ENCODE results near the gene FBXW8.
"Not testable (repeated sequence)": the region's sequence is repeated elsewhere in the genome, so short reads cannot be mapped to it uniquely, and the experiment has no call there.

Gene FBXW8

DNA sequence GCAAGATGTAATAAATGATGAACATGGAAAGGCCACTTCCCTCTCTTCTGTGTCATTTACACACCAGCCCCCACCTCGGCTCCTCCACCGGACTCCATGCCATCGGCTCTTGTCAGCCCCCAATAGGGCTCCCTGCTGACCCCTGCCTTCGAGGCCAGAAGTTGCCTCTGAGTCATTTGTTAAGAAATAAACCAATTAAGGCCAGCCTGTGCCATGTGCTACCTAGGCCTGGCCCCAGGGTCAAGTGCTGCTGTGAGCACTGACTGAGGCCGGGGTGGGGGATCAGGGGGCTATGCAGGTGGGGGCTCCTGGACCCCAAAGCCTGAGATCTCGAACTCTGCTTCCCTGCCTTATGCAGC lies 135.2 kb downstream of the FBXW8 start:
- H3K27ac Mint-ChIP-seq = no peak overlapping the region
- H3K4me3 Mint-ChIP-seq = no peak overlapping the region
- H3K36me3 Mint-ChIP-seq = peaks cover 5% of the 10 kb centered on the region

DNA sequence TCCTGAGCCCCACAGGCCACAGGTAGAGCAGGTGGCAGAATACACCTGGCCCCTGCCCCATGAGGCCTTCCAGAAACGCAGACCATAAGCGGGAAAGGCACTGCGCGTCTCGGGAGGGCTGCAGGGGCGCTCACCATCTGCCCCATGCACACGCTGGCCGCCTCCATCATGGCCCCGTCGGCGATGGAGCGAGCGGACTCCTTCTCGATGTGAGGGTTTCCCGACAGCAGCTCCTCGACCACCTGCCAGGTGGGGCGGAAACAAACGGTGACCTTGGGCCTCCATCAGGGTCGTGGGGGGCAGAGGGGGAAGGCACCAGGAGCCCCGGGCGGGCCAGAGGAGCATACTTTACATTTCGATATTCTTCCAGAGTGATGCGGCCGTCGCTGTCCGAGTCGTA lies 135.7 kb downstream of the FBXW8 start:
- peaks cover 5% of the 10 kb centered on the region for H3K36me3 Mint-ChIP-seq
- H3K27ac Mint-ChIP-seq = no peak overlapping the region
- no peaks in the 10 kb centered on the region for H3K9me3 Mint-ChIP-seq
- H3K4me1 Mint-ChIP-seq = peaks cover 5% of the 10 kb centered on the region
- ATAC-seq = no peak
- no peak overlapping the region for H3K4me3 Mint-ChIP-seq
- no peak for DNase-seq (ENCODE audit: low spot score in 2 of 2)

More for the DNA sequence above, 135.2 kb downstream of the FBXW8 start:
- DNase-seq (ENCODE audit: low spot score in 2 of 2) = no peak
- H3K4me1 Mint-ChIP-seq = peaks cover under 1% of the 10 kb centered on the region
- ATAC-seq = no peak
- H3K9me3 Mint-ChIP-seq = no peaks in the 10 kb centered on the region

DNA sequence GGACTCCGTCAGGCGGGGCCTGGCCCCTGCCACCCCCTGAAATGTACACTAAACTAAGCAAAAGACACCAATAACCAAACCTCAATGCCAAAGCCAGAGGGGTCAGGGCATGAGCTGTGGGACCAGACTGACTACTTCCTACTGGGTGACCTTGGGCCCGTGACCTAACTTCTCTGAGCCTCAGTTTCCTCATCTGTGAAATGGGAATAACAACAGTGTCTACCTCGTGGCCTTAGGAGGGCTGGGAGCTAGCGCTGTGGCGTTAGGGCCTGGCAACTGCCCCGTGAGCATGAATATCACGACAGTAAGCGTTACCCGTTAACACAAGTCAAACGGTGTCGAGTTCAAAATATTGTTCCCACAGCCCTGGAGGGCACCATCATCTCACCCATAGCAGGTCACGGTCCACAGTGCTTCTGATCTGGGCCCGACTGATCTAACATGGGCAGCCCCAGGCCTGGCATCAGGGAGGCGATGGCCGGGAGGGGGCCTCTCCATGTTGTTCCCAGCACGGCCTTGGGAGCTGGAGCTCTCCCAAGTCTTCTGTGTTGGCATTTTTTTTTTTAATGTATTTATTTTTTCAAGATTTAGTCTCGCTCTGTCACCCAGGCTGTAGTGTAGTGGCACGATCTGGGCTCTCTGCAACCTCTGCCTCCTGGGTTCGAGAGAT lies 136.2 kb downstream of the FBXW8 start:
- Mint-ChIP-seq H3K27ac (no peak overlapping the region), H3K4me1 (peaks cover 7% of the 10 kb centered on the region), H3K36me3 (peaks cover 5% of the 10 kb centered on the region), H3K9me3 (no peaks in the 10 kb centered on the region), H3K4me3 (no peak overlapping the region)
- no peak for ATAC-seq
- no peak for DNase-seq (ENCODE audit: low spot score in 2 of 2)

DNA sequence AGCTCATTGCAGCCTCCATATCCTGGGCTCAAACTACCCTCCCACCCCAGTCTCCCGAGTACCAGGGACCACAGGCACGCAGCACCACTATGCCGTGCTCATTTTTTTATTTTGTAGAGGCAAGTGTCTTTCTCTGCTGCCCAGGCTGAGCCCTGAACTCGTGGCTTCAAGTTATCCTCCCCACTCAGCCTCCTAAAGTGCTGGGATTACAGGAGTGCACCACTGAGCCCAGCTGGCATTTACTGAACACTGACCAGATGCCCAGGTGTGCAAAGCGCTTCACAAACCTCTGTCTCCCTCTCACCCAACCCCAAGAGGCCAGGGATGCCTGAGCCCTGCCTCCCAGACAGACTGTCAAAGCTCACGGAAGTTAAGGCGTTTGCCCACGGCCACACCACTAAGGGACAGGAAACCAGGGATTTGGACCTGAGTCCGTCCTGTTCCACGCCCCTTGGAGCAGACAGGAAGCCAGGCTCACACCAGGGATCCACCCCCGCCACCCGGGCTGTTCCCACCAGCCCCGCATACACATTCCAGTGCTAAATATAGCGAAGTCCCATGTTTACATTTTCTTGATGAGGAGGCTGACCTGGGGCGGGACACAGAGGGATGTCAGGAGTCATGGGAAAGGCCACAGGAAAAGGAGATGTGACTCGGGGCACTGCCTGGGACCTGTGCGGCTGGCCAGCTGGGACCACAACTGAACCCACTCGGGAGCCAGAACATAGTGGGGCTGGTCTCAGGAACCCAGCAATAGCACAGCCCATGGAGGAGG lies 137.2 kb downstream of the FBXW8 start:
- H3K27ac Mint-ChIP-seq = peak overlapping the region; percentile 43

DNA sequence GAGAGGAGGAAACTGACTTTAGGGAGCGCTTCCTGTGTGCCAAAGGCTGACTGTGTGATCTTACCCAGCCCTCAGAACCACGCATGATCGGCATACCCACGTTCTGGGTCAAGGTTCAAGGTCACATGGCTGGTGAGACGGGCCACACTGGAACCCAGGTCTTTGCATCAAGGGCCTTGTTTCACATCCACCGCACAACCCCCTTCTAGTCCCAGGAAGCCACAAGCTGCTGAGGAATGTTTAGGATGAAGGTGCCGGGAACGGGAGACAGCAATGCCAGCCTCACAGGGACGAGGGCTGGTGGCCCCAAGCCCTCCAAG lies 137.8 kb downstream of the FBXW8 start:
- ATAC-seq (no peak), DNase-seq (ENCODE audit: low spot score in 2 of 2) (no peak)
- Mint-ChIP-seq H3K36me3 (peaks cover 5% of the 10 kb centered on the region), H3K27ac (peak overlapping the region; percentile 43), H3K9me3 (no peaks in the 10 kb centered on the region), H3K4me3 (no peak overlapping the region), H3K4me1 (peaks cover 23% of the 10 kb centered on the region)

More for the DNA sequence above, 137.2 kb downstream of the FBXW8 start:
- no peaks in the 10 kb centered on the region for H3K9me3 Mint-ChIP-seq
- H3K4me3 Mint-ChIP-seq = no peak overlapping the region
- H3K4me1 Mint-ChIP-seq = peaks cover 17% of the 10 kb centered on the region
- peaks cover 5% of the 10 kb centered on the region for H3K36me3 Mint-ChIP-seq
- ATAC-seq = no peak
- DNase-seq (ENCODE audit: low spot score in 2 of 2) = no peak

DNA sequence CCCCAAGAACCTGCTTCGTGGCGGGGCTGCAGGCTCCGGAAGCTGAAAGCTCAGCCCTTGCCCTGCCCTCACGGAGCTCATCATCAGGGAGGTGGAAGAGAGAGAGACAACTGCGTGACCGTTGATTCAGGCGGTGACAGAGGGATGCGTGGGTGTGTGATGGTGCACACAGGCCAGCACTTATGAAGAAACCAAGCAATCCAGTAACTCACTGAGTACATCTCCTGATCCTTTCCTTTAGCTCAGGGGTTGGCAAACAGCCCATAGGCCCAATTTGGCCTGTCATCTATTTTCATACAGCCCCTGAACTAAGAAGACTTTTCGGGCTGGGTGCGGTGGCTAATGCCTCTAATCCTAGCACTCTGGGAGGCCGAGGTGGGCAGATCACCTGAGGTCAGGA lies 138.5 kb downstream of the FBXW8 start:
- H3K4me1 Mint-ChIP-seq = peaks cover 29% of the 10 kb centered on the region
- no peak overlapping the region for H3K4me3 Mint-ChIP-seq
- H3K27ac Mint-ChIP-seq = no peak overlapping the region
- H3K9me3 Mint-ChIP-seq = no peaks in the 10 kb centered on the region
- H3K36me3 Mint-ChIP-seq = peaks cover 5% of the 10 kb centered on the region
- no peak for DNase-seq (ENCODE audit: low spot score in 2 of 2)
- no peak for ATAC-seq

DNA sequence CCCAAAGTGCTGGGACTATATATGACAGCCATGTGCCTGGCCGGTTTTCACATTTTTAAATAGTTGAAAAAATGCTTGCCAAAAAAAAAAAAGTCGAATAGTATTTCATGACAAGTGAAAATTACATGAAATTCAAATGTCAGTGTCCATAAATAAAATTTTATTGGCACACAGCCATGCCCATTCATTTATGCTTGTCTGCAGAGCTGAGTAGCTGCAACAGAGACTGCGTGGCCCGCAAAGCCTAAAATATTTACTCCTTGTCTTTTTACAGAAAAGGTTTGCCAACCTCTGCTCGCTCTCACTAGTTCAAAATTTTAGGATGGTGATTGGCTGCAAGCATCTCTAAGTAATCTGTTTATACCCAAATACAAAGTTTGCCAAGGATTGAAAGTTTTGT lies 139.3 kb downstream of the FBXW8 start:
- Mint-ChIP-seq H3K9me3 (no peaks in the 10 kb centered on the region), H3K4me3 (no peak overlapping the region), H3K4me1 (peaks cover 35% of the 10 kb centered on the region), H3K27ac (no peak overlapping the region), H3K36me3 (peaks cover 5% of the 10 kb centered on the region)
- ATAC-seq (no peak), DNase-seq (ENCODE audit: low spot score in 2 of 2) (no peak)

DNA sequence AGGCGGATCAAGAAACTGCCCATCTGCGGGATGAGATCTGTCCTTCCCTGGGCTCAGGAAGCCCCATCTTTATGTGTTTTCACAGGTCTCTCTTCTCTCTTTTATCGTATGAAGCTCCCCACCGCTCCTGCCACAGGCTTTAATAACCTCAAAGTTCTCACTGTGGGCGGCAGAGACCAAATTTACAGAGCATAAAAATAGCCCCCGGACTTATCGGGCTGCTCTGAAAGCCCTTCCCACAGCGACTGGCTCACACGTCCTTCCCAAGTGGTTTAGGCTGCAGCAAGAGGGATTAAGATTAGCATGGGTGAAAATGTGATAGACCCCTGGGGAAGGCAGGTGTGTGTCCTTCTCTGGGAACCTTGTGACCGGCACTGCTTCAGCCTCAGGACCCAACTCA lies 140.6 kb downstream of the FBXW8 start:
- no peak for ATAC-seq
- no peak for DNase-seq (ENCODE audit: low spot score in 2 of 2)
- Mint-ChIP-seq H3K36me3 (peaks cover 5% of the 10 kb centered on the region), H3K9me3 (no peaks in the 10 kb centered on the region), H3K27ac (peak overlapping the region; percentile 57), H3K4me1 (peaks cover 35% of the 10 kb centered on the region), H3K4me3 (no peak overlapping the region)

DNA sequence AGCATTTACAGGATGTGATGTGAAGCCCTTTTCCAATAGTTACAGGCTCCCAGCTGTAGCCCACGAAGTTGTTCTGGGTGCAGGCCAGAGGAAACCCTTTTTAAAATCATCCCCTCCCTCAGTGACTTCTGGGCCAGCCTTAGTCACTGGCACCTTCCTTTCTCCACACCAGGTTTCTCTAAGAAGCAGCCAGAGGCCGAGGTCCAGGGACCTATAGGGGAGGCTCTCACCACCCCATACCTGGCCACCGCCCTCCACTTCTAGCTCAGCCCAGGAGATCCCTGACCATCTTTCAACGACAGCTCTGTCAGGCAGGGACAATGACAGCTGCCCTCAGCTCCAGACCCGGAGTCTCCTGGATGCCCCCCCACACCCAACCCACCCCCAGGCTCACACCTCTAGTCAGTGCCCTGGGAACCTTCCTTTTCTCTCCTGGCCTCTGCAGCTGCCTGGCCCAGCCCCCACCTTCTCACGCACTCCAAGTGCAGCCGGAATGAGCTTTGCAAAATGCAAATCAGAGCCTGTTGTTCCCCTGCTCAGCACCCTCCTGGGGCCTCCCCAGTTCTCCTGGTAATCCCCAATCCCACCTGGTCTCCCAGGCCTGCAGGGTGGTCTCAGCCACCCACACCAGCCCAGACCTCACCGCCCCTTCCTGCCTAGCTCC lies 141.8 kb downstream of the FBXW8 start:
- Mint-ChIP-seq H3K27ac (no peak overlapping the region), H3K9me3 (no peaks in the 10 kb centered on the region), H3K36me3 (peaks cover 5% of the 10 kb centered on the region), H3K4me3 (no peak overlapping the region), H3K4me1 (peaks cover 35% of the 10 kb centered on the region)
- no peak for DNase-seq (ENCODE audit: low spot score in 2 of 2)
- no peak for ATAC-seq

DNA sequence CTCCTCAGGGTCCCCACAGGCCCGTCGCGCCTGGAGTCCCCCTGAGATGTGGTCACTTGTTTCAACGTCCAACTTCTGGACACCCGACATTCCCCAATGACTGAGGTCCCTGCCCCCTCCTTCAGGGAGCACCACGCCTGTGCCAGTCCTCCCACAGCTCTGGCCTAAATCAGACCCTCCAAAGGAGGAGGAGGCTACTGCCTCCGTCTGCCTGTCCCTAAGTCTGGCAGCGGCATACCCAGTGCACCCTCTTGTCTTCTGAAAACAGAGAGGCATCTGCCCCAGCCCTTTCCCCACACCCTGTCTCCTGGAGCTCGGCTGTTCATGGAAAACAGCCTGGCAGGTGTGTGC lies 142.3 kb downstream of the FBXW8 start:
- Mint-ChIP-seq H3K9me3 (no peaks in the 10 kb centered on the region), H3K27ac (no peak overlapping the region), H3K36me3 (peaks cover 5% of the 10 kb centered on the region), H3K4me3 (no peak overlapping the region), H3K4me1 (peaks cover 35% of the 10 kb centered on the region)
- no peak for DNase-seq (ENCODE audit: low spot score in 2 of 2)
- no peak for ATAC-seq

DNA sequence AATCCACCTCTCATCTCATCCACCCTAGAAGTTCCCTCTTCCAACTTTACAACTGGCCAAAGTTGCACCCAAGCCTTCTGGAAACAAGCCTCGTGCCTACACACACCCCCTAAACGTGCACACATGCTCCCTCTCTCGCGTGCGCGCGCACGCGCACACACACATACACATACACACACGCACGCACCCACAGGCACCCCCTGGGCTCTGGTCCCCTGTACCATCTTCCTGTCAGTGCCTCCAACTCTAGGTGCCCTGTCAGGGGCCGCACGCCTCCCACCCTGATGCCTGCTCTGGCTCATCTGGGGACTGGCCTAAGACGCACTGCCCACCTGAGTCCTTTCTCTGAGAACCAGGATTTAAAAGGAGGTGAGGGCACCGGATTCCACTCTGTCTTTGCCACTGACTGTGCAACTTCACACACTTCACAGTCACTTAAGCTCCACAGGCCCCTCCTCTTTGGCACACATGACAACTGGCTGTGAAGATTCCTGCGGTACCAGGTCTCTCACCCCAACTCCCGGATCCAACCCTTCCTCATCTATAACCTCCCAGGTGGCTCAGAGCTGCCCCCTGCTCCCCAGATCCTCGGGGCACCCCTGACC lies 142.9 kb downstream of the FBXW8 start:
- no peaks in the 10 kb centered on the region for H3K36me3 Mint-ChIP-seq
- no peaks in the 10 kb centered on the region for H3K9me3 Mint-ChIP-seq
- peak; percentile 11 for ATAC-seq
- no peak overlapping the region for H3K4me3 Mint-ChIP-seq
- no peak for DNase-seq (ENCODE audit: low spot score in 2 of 2)
- H3K4me1 Mint-ChIP-seq = peaks cover 36% of the 10 kb centered on the region
- no peak overlapping the region for H3K27ac Mint-ChIP-seq

DNA sequence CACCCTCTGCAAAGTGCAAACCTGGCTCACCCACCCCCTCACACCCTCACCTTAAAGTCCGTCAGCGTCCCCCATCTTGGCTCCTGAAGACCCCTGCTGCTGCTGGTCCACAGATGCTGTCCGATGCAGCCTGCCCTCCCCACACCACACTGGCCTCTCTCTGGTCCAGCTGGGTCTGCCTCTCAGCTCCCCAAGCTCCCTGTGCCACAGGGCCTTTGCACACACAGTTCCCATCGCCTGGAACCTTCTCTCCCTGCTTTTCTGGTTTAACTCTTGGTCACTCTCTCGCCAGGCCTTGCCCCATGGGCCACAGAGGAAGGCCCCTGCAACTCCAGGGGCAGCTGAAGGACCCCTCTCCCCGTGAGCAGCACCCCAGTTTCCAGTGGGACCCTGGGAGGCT lies 143.5 kb downstream of the FBXW8 start:
- Mint-ChIP-seq H3K4me1 (peaks cover 40% of the 10 kb centered on the region), H3K36me3 (no peaks in the 10 kb centered on the region), H3K27ac (no peak overlapping the region), H3K9me3 (no peaks in the 10 kb centered on the region), H3K4me3 (no peak overlapping the region)
- DNase-seq (ENCODE audit: low spot score in 2 of 2) = no peak
- ATAC-seq = no peak

DNA sequence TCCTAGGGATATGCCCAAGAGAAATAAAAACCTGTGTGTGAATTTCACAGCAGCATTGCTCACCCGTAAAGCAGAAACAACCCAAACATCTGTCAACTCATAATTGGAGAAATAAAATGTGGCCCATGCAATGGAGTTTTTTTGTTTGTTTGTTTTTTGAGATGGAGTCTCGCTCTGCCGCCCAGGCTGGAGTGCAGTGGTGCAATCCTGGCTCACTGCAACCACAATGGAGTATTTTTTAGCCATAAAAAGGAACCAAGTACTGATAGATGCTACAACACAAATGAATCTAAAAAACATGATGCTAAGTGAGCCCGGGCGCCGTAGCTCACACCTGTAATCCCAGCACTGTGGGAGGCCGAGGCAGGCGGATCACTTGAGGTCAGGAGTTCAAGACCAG lies 146.9 kb downstream of the FBXW8 start:
- not testable (repeated sequence) for DNase-seq (ENCODE audit: low spot score in 2 of 2); ATAC-seq; H3K9me3 Mint-ChIP-seq; H3K36me3 Mint-ChIP-seq; H3K4me3 Mint-ChIP-seq; H3K27ac Mint-ChIP-seq
- peaks cover 47% of the 10 kb centered on the region for H3K4me1 Mint-ChIP-seq

DNA sequence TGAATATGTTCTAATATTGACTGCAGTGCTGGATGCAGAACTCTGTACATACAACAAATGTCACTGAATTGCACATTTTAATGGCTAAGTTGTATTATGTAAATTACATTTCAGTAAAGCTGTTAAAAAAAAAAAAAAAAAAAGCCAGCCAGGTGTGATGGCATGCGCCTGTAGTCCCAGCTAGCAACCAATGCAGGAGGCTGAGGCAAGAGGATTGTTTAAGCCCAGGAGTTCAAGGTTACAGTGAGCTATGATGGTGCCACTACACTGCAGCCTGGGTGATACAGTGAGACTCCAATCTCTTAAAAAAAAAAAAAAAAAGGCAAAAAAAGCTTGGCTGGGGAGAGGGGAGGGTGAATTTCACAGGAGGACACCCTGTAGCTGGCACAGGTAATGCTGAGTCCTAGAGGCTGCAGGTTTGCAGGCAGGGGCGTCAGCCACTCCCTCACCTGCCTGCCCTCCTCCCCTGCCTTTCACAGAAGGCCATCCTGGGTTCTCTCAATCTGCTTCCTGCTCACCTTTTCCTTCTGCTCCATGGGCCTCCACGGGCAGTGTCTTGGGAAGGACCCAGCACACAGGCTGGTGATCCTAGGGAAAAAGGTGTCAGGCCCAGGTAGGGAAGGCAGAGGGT lies 147.8 kb downstream of the FBXW8 start:
- H3K36me3 Mint-ChIP-seq = no peaks in the 10 kb centered on the region
- no peaks in the 10 kb centered on the region for H3K9me3 Mint-ChIP-seq
- no peak for ATAC-seq
- no peak overlapping the region for H3K4me3 Mint-ChIP-seq
- DNase-seq (ENCODE audit: low spot score in 2 of 2) = no peak
- peaks cover 47% of the 10 kb centered on the region for H3K4me1 Mint-ChIP-seq
- no peak overlapping the region for H3K27ac Mint-ChIP-seq

DNA sequence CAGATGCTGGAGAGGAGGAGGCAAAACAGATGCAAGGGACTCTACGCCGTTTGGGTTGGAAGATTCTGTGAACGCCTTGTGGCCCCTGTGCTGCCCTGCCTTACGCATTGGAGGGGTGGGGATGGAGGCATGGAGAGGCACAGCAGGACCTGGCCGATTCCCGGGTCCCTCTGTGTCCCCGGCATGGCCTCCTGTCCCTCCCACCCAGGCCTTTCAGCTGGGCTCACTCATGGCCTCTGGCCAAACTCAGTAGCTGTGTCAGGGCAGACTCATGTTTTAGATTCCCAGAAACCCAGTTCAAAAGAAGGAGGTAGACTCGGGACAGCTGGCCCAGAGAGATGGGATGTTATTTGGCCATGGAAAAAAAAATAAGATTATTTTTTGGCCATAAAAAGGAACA lies 148.4 kb downstream of the FBXW8 start:
- no peaks in the 10 kb centered on the region for H3K9me3 Mint-ChIP-seq
- peaks cover 47% of the 10 kb centered on the region for H3K4me1 Mint-ChIP-seq
- no peak overlapping the region for H3K4me3 Mint-ChIP-seq
- no peaks in the 10 kb centered on the region for H3K36me3 Mint-ChIP-seq
- no peak overlapping the region for H3K27ac Mint-ChIP-seq
- no peak for ATAC-seq
- no peak for DNase-seq (ENCODE audit: low spot score in 2 of 2)

Data from stimulated activated effector memory CD8-positive, alpha-beta T cell treated with anti-CD3 and anti-CD28 coated beads, Interleukin-12 subunit alpha, Interleukin-12 subunit beta, amount 100 ng/mL, for 72 hours (primary cell).